A673 (cell line): ENCODE results near the gene RIMS1. TPM values are rescaled to one million over a fixed set of nuclear protein-coding genes. Genes with fewer than 3 reads are reported as not detected.

ENCODE experiments used
- BruUV-seq: library from RNA; stranded (reverse); fragments of 400-500 nt; replicated peaks from 2 replicates; lab custom pipeline; 2021; lab: Mats Ljungman, UMichigan
- CTCF ChIA-PET: fragments of 300-600 bp; sonication (Branson Sonifier 250); formaldehyde crosslinking; loops from one replicate; lab custom pipeline; 2022; ENCODE audit warnings: antibody characterized with exemption; lab: Charles Lee
- POLR2A ChIA-PET: fragments of 300-600 bp; sonication (Branson Sonifier 250); formaldehyde crosslinking; loops from one replicate; lab custom pipeline; 2022; ENCODE audit warnings: antibody characterized with exemption; ENCODE audit not compliant: low non-redundant PET; lab: Charles Lee
- DNase-seq: peaks from one replicate; pipeline ENCODE4 v3.0.0-alpha.2; 2015; ENCODE audit warnings: low spot score
- H3K27ac ChIP-seq: fragments of 200-600 bp; sonication (generic); 2 replicates; pipeline ENCODE4 v1.5.1; 2016; ENCODE audit warnings: mixed run types, low read depth, mild to moderate bottlenecking, mixed read lengths, antibody characterized with exemption, low read length; ENCODE audit not compliant: poor library complexity, severe bottlenecking
- H3K27me3 ChIP-seq: fragments of 200-600 bp; sonication (generic); replicated peaks from 2 replicates; pipeline ENCODE4 v1.6.1; 2017; ENCODE audit warnings: mixed run types, low read depth, mild to moderate bottlenecking, mixed read lengths, antibody characterized with exemption, low read length; ENCODE audit not compliant: insufficient read depth, poor library complexity
- H3K36me3 ChIP-seq: fragments of 200-600 bp; sonication (generic); 2 replicates; pipeline ENCODE4 v1.6.1; 2016; ENCODE audit warnings: mixed run types, mild to moderate bottlenecking, mixed read lengths, antibody characterized with exemption, low read length; ENCODE audit not compliant: insufficient read depth, poor library complexity, severe bottlenecking
- H3K4me1 ChIP-seq: fragments of 200-600 bp; sonication (generic); 2 replicates; pipeline ENCODE4 v1.6.1; 2017; ENCODE audit warnings: mixed run types, mild to moderate bottlenecking, mixed read lengths, antibody characterized with exemption, low read length; ENCODE audit not compliant: insufficient read depth, poor library complexity, severe bottlenecking
- H3K4me3 ChIP-seq: fragments of 200-600 bp; sonication (generic); 2 replicates; pipeline ENCODE4 v1.5.1; 2016; ENCODE audit warnings: low read depth, mixed run types, mild to moderate bottlenecking, mixed read lengths, low read length; ENCODE audit not compliant: poor library complexity, severe bottlenecking
- H3K9me3 ChIP-seq: fragments of 200-600 bp; sonication (generic); 2 replicates; pipeline ENCODE4 v1.6.1; 2016; ENCODE audit warnings: mixed run types, low read depth, mild to moderate bottlenecking, mixed read lengths, antibody characterized with exemption, low read length; ENCODE audit not compliant: poor library complexity, severe bottlenecking
- CTCF ChIP-seq: fragments of 300-800, 200-600 bp; sonication (generic); conservative IDR thresholded peaks from 2 replicates; pipeline ENCODE4 v1.5.1; 2017; ENCODE audit warnings: low read depth, mild to moderate bottlenecking, antibody characterized with exemption, low read length, moderate library complexity, mixed read lengths
- EZH2 ChIP-seq: fragments of 200-600 bp; sonication (generic); IDR thresholded peaks from 2 replicates; pipeline ENCODE4 v1.6.1; 2017; ENCODE audit warnings: borderline replicate concordance, low read depth, mild to moderate bottlenecking, mixed read lengths, antibody characterized with exemption, low read length; ENCODE audit not compliant: poor library complexity, severe bottlenecking
- intact Hi-C: fragments of 100-400 bp; cut with micrococcal nuclease; formaldehyde crosslinking; loops from one replicate; pipeline ENCODE4 v1.10.0; 2022; ENCODE audit not compliant: unreplicated experiment
- total RNA-seq: library from RNA; stranded (reverse); gene quantifications from 2 replicates; pipeline ENCODE4 v1.2.3, GENCODE V29; 2021

Gene RIMS1
- total RNA-seq, 1 experiment from 2014 or later: 1.3 TPM

- Histone ChIP-seq H3K27ac (no peak overlapping the region), H3K4me3 (no peak overlapping the region), H3K9me3 (no peaks in the 10 kb centered on the region), H3K27me3 (no peaks in the 10 kb centered on the region), H3K4me1 (no peaks in the 10 kb centered on the region), H3K36me3 (no peaks in the 10 kb centered on the region)
- no peak for DNase-seq
- ChIA-PET POLR2A (no interaction called here), CTCF (no interaction called here)
- intact Hi-C loops: no loop called here
- TF ChIP-seq CTCF: no peak
- TF ChIP-seq EZH2: no peak
- no TSS peak for BruUV-seq
Measured at GRCh38 chr6:71906813-71907212, 20.5 kb downstream of the RIMS1 start.

GRCh38 chr6:71908162-71908765 lies 21.9 kb downstream of the RIMS1 start:
- BruUV-seq: no TSS peak
- ChIA-PET CTCF (no interaction called here), POLR2A (no interaction called here)
- H3K36me3 ChIP-seq: no peaks in the 10 kb centered on the region
- H3K4me1 ChIP-seq: no peaks in the 10 kb centered on the region
- no peak overlapping the region for H3K4me3 ChIP-seq
- DNase-seq: no peak
- intact Hi-C loops: no loop called here
- no peaks in the 10 kb centered on the region for H3K27me3 ChIP-seq
- TF ChIP-seq EZH2 (no peak), CTCF (no peak)
- H3K9me3 ChIP-seq: no peaks in the 10 kb centered on the region
- H3K27ac ChIP-seq: no peak overlapping the region

DNA sequence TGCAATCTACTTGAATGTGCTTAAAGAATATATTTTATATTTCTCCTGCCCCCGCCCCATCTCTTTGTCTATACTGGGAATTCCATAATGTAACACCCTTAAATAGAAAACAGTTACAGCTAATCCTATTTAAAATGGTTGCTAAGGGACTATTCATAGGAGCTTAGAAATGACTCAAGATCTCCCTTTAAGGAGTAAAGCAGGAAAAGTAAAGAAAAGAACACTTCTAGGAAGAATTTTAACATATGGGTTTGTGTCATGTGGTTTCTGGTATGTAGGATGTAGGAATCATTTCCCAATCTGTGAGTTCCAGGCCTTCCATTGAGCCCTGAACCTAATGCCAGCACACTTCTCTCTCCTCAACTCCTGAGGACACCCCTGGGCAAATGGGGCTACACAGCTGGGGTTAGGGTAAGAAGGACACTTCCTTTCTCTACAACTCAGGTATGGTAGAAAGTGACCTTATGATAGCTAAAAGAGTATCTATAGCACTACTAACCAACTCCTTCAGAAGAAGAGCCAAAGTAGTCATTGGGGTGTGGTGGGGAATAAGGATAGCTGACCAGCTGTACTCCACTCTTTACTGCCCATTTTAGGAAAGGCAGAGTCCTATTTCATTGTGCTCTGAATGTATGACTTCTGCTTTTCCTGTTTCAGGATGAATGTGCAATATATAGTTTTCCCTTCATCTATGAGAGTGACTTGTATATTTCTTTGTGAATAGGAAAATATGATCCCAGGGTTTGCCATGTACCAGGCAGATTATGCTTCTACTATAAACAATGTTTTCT lies 27.3 kb downstream of the RIMS1 start:
- no TSS peak for BruUV-seq
- peak overlapping the region; percentile 35 for H3K27ac ChIP-seq
- no peak for TF ChIP-seq EZH2
- TF ChIP-seq CTCF: no peak
- peaks cover 7% of the 10 kb centered on the region for H3K4me1 ChIP-seq
- CTCF ChIA-PET: no interaction called here
- no peak overlapping the region for H3K4me3 ChIP-seq
- intact Hi-C loops: no loop called here
- peak; percentile 66 for DNase-seq
- H3K9me3 ChIP-seq: no peaks in the 10 kb centered on the region
- POLR2A ChIA-PET: interaction anchor here (0.5 kb wide), 1 partner anchor 1339 kb away, joined by 3 read pairs; no protein-coding TSS in a partner anchor
- H3K27me3 ChIP-seq: no peaks in the 10 kb centered on the region
- no peaks in the 10 kb centered on the region for H3K36me3 ChIP-seq
